ENCODE results near the gene IFT27.

Gene IFT27

GRCh38 chr22:36797374-36797773, 21.5 kb upstream of the IFT27 start:
- in situ Hi-C loops (cut with MboI; ENCODE audit: low sequenced_read_pairs): no loop called here

- in situ Hi-C loops (cut with MboI; ENCODE audit: low sequenced_read_pairs): no loop called here
Measured at GRCh38 chr22:36796552-36797175, 20.7 kb upstream of the IFT27 start.

GRCh38 chr22:36795633-36796032, 19.7 kb upstream of the IFT27 start:
- in situ Hi-C loops (cut with MboI; ENCODE audit: low sequenced_read_pairs): no loop called here

GRCh38 chr22:36790648-36791047, 14.7 kb upstream of the IFT27 start:
- in situ Hi-C loops (cut with MboI; ENCODE audit: low sequenced_read_pairs): no loop called here

GRCh38 chr22:36787204-36787988, 11.5 kb upstream of the IFT27 start:
- in situ Hi-C loops (cut with MboI; ENCODE audit: low sequenced_read_pairs): no loop called here

- in situ Hi-C loops (cut with MboI; ENCODE audit: low sequenced_read_pairs): no loop called here
Measured at GRCh38 chr22:36783743-36784142, 7.8 kb upstream of the IFT27 start.

- in situ Hi-C loops (cut with MboI; ENCODE audit: low sequenced_read_pairs): no loop called here
Measured at GRCh38 chr22:36781656-36782627, 6.0 kb upstream of the IFT27 start.

- in situ Hi-C loops (cut with MboI; ENCODE audit: low sequenced_read_pairs): no loop called here
Measured at GRCh38 chr22:36778020-36778419, 2.1 kb upstream of the IFT27 start.

GRCh38 chr22:36776722-36777121, 803 bp upstream of the IFT27 start:
- in situ Hi-C loops (cut with MboI; ENCODE audit: low sequenced_read_pairs): no loop called here

GRCh38 chr22:36775586-36775963, 344 bp downstream of the IFT27 start:
- in situ Hi-C loops (cut with MboI; ENCODE audit: low sequenced_read_pairs): no loop called here

- in situ Hi-C loops (cut with MboI; ENCODE audit: low sequenced_read_pairs): no loop called here
Measured at GRCh38 chr22:36773935-36774334, 2.0 kb downstream of the IFT27 start.

- in situ Hi-C loops (cut with MboI; ENCODE audit: low sequenced_read_pairs): no loop called here
Measured at GRCh38 chr22:36772451-36772850, 3.5 kb downstream of the IFT27 start.

- in situ Hi-C loops (cut with MboI; ENCODE audit: low sequenced_read_pairs): no loop called here
Measured at GRCh38 chr22:36771356-36772063, 4.4 kb downstream of the IFT27 start.

GRCh38 chr22:36770513-36771231, 5.2 kb downstream of the IFT27 start:
- in situ Hi-C loops (cut with MboI; ENCODE audit: low sequenced_read_pairs): no loop called here

- in situ Hi-C loops (cut with MboI; ENCODE audit: low sequenced_read_pairs): no loop called here
Measured at GRCh38 chr22:36769541-36770512, 6.1 kb downstream of the IFT27 start.

- in situ Hi-C loops (cut with MboI; ENCODE audit: low sequenced_read_pairs): no loop called here
Measured at GRCh38 chr22:36768616-36769015, 7.3 kb downstream of the IFT27 start.

- in situ Hi-C loops (cut with MboI; ENCODE audit: low sequenced_read_pairs): no loop called here
Measured at GRCh38 chr22:36768141-36768540, 7.8 kb downstream of the IFT27 start.

- in situ Hi-C loops (cut with MboI; ENCODE audit: low sequenced_read_pairs): no loop called here
Measured at GRCh38 chr22:36767035-36767775, 8.7 kb downstream of the IFT27 start.

All from HL-60/S4 (cell line).